ENCODE measurements around the gene TRIM41. TPM values are rescaled to one million over a fixed set of nuclear protein-coding genes. Genes with fewer than 3 reads are reported as not detected.

TRIM41 gene
- total RNA-seq, 1 experiment from 2014 or later: 23.6 TPM

DNA sequence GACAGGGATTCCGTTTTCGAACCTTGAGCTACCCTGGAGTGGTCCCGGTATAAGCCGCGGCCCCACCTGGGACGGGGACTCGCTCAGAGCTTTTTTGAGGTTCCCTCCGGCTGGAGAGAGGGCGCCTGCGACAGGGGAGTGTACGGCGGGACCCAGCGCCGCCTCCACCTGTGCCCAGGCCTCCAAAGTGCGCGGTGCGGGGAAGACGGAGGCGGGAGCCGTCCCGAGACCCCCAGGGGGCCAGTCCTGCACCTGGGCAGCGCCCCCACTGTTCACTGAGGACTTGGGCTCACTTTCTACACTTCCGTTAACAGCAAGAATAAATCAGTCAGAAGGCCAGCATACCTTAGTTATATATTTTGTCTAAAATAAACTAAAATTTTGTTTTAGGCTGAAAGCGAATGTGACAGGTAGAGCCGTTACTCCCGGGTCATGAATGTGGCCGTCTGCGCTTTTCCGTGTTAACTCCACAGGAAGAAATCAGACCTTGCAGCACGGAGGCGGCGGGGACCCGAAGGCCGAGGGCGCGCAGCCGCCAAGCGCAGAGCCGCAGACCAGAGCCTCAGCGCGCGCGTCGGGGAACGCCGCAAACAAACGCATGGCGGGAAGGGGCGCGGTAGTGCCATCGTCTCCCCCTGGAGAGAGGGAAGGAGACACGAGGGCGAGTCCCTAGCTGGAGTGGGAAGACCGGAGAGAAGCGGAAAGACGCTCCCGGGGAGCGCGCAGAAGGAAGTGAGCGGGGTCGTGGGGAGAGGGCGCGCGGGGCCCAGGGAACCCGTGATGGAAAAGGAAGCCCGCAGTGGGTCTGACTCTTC, 32.2 kb upstream of the TRIM41 start:
- peak overlapping the region; percentile 96 for H3K4me2 ChIP-seq (ENCODE audit: low read depth, low read length, poor library complexity, severe bottlenecking)
- no peaks in the 10 kb centered on the region for H3K27me3 ChIP-seq (ENCODE audit: low read length)
- H3K9me2 ChIP-seq (replicated peaks; ENCODE audit: insufficient read depth, low read length): no peaks in the 10 kb centered on the region
- no peaks in the 10 kb centered on the region for H3K79me2 ChIP-seq (ENCODE audit: low read length)
- no peaks in the 10 kb centered on the region for H3K9me3 ChIP-seq (ENCODE audit: low read length)
- peaks cover 31% of the 10 kb centered on the region for H3K4me1 ChIP-seq (ENCODE audit: low read length)
- H3K36me3 ChIP-seq (ENCODE audit: insufficient read depth, low read length): no peaks in the 10 kb centered on the region
- H3K4me3 ChIP-seq (ENCODE audit: low read length): peak overlapping the region; percentile 85
- H3K27ac ChIP-seq (ENCODE audit: low read length): peak overlapping the region; percentile 71
- H2AFZ ChIP-seq (ENCODE audit: low read length): peak overlapping the region; percentile 95
- no peaks in the 10 kb centered on the region for H4K20me1 ChIP-seq (ENCODE audit: insufficient read depth, low read depth, low read length)
- H3K9ac ChIP-seq (ENCODE audit: low read length): peak overlapping the region; percentile 89
- peak; percentile 85 for DNase-seq

DNA sequence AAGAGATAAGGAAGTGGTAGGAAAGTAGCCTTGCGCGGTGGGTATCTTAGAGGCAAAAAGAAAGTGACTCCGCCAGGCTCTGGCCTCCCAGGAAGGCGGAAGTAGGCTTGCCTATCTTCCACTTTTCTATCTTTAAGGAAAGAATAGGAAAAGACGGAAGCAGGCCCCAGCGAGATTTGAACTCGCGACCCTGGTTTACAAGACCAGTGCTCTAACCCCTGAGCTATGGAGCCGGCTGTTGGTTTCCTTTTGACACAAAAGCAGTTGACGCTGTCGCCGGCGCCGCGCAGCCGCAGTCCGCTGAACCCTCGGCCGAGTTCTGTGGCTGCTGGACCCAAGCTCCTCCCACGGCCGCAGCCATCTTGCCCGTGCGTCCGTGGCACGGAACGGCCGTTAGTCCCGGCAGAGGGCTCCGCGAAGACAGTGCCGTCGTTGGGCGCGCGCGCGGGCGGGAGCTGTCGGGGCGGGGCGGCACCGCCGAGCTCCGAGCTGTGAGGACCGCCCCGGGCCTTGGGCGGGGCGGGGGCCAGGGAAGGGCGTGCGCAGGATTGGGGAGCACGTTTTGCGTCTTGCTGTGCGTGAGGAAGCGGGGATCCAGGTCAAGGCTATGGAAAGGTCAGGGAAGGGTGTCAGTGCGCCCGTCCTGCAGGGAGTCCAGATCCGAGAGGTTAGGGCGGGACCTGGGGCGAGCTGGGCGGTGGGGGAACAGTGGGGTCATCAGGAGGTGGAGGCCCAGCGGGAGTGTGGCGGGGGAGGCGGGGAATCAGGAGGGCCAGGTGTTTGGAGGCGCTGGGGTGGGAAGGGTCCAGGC, 31.4 kb upstream of the TRIM41 start:
- Histone ChIP-seq H4K20me1 (ENCODE audit: insufficient read depth, low read depth, low read length) (no peaks in the 10 kb centered on the region), H3K36me3 (ENCODE audit: insufficient read depth, low read length) (no peaks in the 10 kb centered on the region), H3K9me3 (ENCODE audit: low read length) (no peaks in the 10 kb centered on the region), H3K9me2 (replicated peaks; ENCODE audit: insufficient read depth, low read length) (no peaks in the 10 kb centered on the region), H3K4me3 (ENCODE audit: low read length) (peak overlapping the region; percentile 85), H2AFZ (ENCODE audit: low read length) (peak overlapping the region; percentile 95), H3K27ac (ENCODE audit: low read length) (peak overlapping the region; percentile 71), H3K4me2 (ENCODE audit: low read depth, low read length, poor library complexity, severe bottlenecking) (peak overlapping the region; percentile 96), H3K27me3 (ENCODE audit: low read length) (no peaks in the 10 kb centered on the region), H3K79me2 (ENCODE audit: low read length) (no peaks in the 10 kb centered on the region), H3K4me1 (ENCODE audit: low read length) (peaks cover 31% of the 10 kb centered on the region), H3K9ac (ENCODE audit: low read length) (peak overlapping the region; percentile 89)
- DNase-seq: peak; percentile 97

DNA sequence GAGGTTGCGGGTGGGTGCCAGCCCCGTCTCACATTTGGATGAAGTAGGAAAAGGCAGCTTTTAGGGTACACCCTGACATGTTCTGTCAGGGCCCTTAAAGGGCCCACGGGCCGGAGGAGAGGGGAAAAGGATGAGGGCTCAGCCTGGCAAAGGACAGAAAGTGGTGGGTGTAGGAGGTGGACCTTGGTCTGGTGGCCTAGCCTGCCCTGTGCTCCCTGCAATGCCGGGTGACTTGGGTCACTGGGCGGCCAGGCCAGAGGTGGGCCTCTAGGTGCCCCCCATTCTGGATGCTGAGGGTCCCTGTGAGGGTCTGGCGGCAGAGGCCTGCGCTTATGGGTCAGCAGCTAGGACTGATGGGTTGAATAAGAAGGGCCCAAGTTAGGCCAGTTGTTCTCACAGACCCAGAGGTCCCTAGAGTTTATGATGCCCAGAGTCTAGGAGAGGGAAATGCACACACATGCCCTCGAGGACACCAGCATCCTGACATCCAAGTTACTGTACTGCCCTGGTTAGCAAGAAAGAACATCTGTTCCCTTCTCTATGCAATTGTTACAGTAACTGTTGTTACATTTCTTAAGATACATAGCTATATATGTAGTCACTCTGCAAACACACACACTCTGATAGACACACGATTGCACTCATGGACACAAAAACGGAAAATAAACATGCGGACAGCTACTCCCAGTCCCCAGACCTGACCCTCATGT, 30.6 kb upstream of the TRIM41 start:
- H3K4me2 ChIP-seq (ENCODE audit: low read depth, low read length, poor library complexity, severe bottlenecking): peak overlapping the region; percentile 96
- peak overlapping the region; percentile 89 for H3K9ac ChIP-seq (ENCODE audit: low read length)
- peak overlapping the region; percentile 85 for H3K4me3 ChIP-seq (ENCODE audit: low read length)
- DNase-seq: no peak
- no peaks in the 10 kb centered on the region for H3K27me3 ChIP-seq (ENCODE audit: low read length)
- no peaks in the 10 kb centered on the region for H3K9me3 ChIP-seq (ENCODE audit: low read length)
- no peak overlapping the region; the same call in 1 of the 2 replicates for H3K27ac ChIP-seq (ENCODE audit: low read length)
- no peaks in the 10 kb centered on the region for H3K79me2 ChIP-seq (ENCODE audit: low read length)
- H4K20me1 ChIP-seq (ENCODE audit: insufficient read depth, low read depth, low read length): no peaks in the 10 kb centered on the region
- H3K4me1 ChIP-seq (ENCODE audit: low read length): peaks cover 30% of the 10 kb centered on the region
- H3K9me2 ChIP-seq (replicated peaks; ENCODE audit: insufficient read depth, low read length): no peaks in the 10 kb centered on the region
- H3K36me3 ChIP-seq (ENCODE audit: insufficient read depth, low read length): no peaks in the 10 kb centered on the region
- H2AFZ ChIP-seq (ENCODE audit: low read length): peak overlapping the region; percentile 53; the same call in 1 of the 2 replicates

- Histone ChIP-seq H3K9me3 (ENCODE audit: low read length) (no peaks in the 10 kb centered on the region), H3K36me3 (ENCODE audit: insufficient read depth, low read length) (no peaks in the 10 kb centered on the region), H4K20me1 (ENCODE audit: insufficient read depth, low read depth, low read length) (no peaks in the 10 kb centered on the region), H3K9me2 (replicated peaks; ENCODE audit: insufficient read depth, low read length) (no peaks in the 10 kb centered on the region), H3K27ac (ENCODE audit: low read length) (no peak overlapping the region), H3K79me2 (ENCODE audit: low read length) (no peaks in the 10 kb centered on the region), H2AFZ (ENCODE audit: low read length) (no peak overlapping the region), H3K9ac (ENCODE audit: low read length) (no peak overlapping the region), H3K4me1 (ENCODE audit: low read length) (peaks cover 38% of the 10 kb centered on the region), H3K4me2 (ENCODE audit: low read depth, low read length, poor library complexity, severe bottlenecking) (no peak overlapping the region), H3K27me3 (ENCODE audit: low read length) (no peaks in the 10 kb centered on the region), H3K4me3 (ENCODE audit: low read length) (no peak overlapping the region)
- DNase-seq: peak; percentile 17
Observed at GRCh38 chr5:181193656-181194055, 29.4 kb upstream of the TRIM41 start.

DNA sequence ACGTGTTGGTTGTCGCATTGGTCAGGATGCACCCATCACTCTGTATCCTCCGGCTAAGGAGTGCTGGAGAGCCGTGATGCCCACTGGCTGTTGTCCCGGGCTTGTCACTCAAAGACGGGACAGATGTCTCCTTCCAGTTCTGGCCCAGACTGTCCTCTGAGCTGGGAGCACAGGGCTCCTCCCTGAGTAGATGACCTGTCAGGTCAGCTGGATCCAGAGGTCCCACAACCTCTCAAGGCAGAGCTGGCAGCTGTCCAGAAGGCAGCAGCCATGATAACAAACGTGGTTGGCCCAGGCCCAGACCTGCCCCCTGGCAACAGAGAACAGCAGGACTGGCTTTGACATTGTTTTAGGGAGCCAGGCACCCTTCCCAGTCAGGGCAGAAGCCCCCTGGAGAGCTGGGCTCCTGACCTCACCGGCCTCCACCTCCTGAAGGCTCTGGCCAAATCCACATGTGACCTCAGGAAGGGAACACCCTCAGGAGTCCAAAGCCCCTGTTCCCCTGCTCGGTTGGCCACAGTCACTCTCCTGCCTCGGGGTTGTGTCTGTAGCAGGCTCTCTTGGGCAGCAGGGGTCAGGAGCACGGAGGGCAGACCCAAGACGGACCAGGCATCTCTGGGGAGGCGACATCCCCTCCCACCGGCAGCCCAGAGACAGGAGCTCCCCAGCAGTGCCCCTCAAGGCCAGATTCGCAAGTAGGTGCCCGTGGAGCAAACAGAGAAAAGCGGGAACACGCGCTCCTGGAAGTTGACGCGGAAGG, 28.4 kb upstream of the TRIM41 start:
- no peak overlapping the region for H3K4me2 ChIP-seq (ENCODE audit: low read depth, low read length, poor library complexity, severe bottlenecking)
- H3K4me1 ChIP-seq (ENCODE audit: low read length): peaks cover 44% of the 10 kb centered on the region
- no peaks in the 10 kb centered on the region for H3K36me3 ChIP-seq (ENCODE audit: insufficient read depth, low read length)
- DNase-seq: peak; percentile 47
- H3K4me3 ChIP-seq (ENCODE audit: low read length): no peak overlapping the region
- no peaks in the 10 kb centered on the region for H3K79me2 ChIP-seq (ENCODE audit: low read length)
- no peaks in the 10 kb centered on the region for H4K20me1 ChIP-seq (ENCODE audit: insufficient read depth, low read depth, low read length)
- H2AFZ ChIP-seq (ENCODE audit: low read length): no peak overlapping the region
- H3K9me3 ChIP-seq (ENCODE audit: low read length): no peaks in the 10 kb centered on the region
- no peaks in the 10 kb centered on the region for H3K27me3 ChIP-seq (ENCODE audit: low read length)
- H3K9ac ChIP-seq (ENCODE audit: low read length): no peak overlapping the region
- H3K27ac ChIP-seq (ENCODE audit: low read length): no peak overlapping the region
- H3K9me2 ChIP-seq (replicated peaks; ENCODE audit: insufficient read depth, low read length): no peaks in the 10 kb centered on the region

GRCh38 chr5:181195249-181195761, 27.8 kb upstream of the TRIM41 start:
- Histone ChIP-seq H2AFZ (ENCODE audit: low read length) (no peak overlapping the region), H3K9me3 (ENCODE audit: low read length) (no peaks in the 10 kb centered on the region), H3K79me2 (ENCODE audit: low read length) (no peaks in the 10 kb centered on the region), H3K4me3 (ENCODE audit: low read length) (no peak overlapping the region), H3K36me3 (ENCODE audit: insufficient read depth, low read length) (no peaks in the 10 kb centered on the region), H3K27ac (ENCODE audit: low read length) (no peak overlapping the region), H3K4me2 (ENCODE audit: low read depth, low read length, poor library complexity, severe bottlenecking) (no peak overlapping the region), H4K20me1 (ENCODE audit: insufficient read depth, low read depth, low read length) (no peaks in the 10 kb centered on the region), H3K9ac (ENCODE audit: low read length) (no peak overlapping the region), H3K9me2 (replicated peaks; ENCODE audit: insufficient read depth, low read length) (no peaks in the 10 kb centered on the region), H3K27me3 (ENCODE audit: low read length) (no peaks in the 10 kb centered on the region), H3K4me1 (ENCODE audit: low read length) (peaks cover 44% of the 10 kb centered on the region)
- no peak for DNase-seq

DNA sequence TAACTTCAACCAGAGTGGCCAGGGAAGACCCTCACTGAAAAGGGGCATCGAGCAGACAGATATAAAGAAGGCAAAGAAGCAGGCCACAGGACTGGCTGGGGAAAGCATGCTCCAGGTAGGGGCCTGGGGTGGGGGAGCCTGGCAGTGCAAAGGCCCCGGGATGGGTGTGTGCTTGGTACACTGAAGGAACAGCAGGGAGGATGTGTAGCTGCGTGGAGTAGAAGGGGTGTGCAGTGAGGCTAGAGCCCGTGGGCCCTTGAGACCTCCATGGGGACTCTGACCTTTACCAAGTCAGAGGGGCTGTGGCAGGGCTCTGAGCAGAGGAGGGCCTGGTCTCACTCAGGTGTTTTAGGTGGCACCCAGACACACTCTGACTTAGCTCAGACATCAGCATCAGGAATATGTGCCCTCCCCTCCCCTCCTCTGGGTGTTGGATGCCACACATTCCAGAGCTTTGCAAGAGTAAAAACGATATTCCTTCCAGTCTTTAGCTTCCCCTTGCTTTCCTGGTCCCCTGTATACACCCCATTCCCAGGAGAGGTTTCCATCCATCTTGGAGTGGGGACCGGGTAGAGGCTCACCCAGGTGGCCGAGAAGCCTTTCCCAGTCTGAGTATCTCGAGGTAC, 25.6 kb upstream of the TRIM41 start:
- Histone ChIP-seq H3K27ac (ENCODE audit: low read length) (no peak overlapping the region), H3K27me3 (ENCODE audit: low read length) (no peaks in the 10 kb centered on the region), H3K9me3 (ENCODE audit: low read length) (no peaks in the 10 kb centered on the region), H3K36me3 (ENCODE audit: insufficient read depth, low read length) (no peaks in the 10 kb centered on the region), H3K9ac (ENCODE audit: low read length) (no peak overlapping the region; the same call in 1 of the 2 replicates), H3K4me2 (ENCODE audit: low read depth, low read length, poor library complexity, severe bottlenecking) (peak overlapping the region; percentile 12), H3K79me2 (ENCODE audit: low read length) (no peaks in the 10 kb centered on the region), H3K4me3 (ENCODE audit: low read length) (no peak overlapping the region), H2AFZ (ENCODE audit: low read length) (no peak overlapping the region), H4K20me1 (ENCODE audit: insufficient read depth, low read depth, low read length) (no peaks in the 10 kb centered on the region), H3K9me2 (replicated peaks; ENCODE audit: insufficient read depth, low read length) (no peaks in the 10 kb centered on the region), H3K4me1 (ENCODE audit: low read length) (peaks cover 47% of the 10 kb centered on the region)
- no peak for DNase-seq
